GM12801 (cell line): ENCODE results near the gene LYZL1.

ENCODE experiments used
- CTCF ChIP-seq: IDR thresholded peaks from one replicate; pipeline ENCODE4 v1.5.1; 2011; ENCODE audit warnings: control low read depth; ENCODE audit not compliant: insufficient read length; ENCODE audit errors: extremely low read depth

The LYZL1 gene

DNA sequence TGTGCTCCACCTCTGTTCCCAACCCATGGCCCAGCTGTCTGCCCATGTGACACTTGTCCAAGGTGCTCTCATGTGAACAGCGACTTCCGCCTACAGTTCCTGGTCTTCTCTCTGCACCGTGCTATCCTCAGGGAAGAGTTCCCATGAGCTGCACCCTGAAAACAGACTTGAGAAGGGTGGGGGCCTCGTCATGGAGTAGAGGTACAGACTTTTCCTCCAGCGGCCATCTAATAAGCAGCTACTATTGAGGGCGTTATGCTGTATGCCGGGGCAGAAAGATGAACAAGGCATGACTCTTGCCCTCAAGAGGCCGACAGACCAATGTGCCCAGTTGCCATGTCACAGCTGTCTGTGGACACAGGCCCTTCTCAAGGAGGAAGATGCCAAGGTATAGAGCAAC, 25.4 kb upstream of the LYZL1 start:
- no peak for TF ChIP-seq CTCF

- no peak for TF ChIP-seq CTCF
Measured at GRCh38 chr10:29265210-29265768, 23.6 kb upstream of the LYZL1 start.

DNA sequence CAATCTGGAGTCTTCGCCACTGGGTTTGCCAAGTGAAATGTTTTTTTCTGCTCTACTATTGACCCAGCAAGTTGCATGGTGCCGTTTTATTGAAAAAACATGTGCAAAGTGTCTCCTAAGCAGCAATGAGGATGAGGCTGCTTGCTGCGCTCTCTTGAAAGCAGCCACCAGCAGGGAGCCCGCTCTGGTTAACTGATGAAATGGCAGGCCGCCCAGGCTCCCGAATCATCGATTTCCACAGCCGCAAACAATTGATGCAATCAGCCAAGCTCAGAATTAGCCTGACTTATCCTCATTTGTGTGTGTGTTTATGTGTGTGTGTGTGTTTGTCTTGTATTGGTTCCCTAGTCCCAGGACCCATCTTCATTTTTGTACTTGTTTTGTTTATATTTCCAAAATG, 22.2 kb upstream of the LYZL1 start:
- TF ChIP-seq CTCF: no peak

- no peak for TF ChIP-seq CTCF
Measured at GRCh38 chr10:29268011-29268410, 20.9 kb upstream of the LYZL1 start.

DNA sequence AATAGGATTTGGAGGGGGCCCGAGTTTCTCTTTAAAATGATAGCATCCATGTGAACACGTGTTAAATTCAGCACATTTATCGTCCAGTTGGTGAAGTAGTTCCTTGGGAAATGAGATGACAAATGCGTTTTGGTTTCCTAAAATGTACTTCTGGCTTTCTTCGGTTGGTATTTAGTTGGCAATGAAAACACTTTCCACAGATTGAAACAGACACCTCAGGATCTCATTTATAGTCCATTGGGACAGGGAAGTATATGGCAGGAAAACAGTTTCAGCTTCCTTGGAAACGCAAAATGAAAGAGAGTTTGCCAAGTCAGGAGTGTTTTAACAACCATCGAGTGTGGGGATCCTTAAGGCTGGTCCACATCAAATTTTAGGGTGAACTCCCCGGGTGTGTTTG, 19.4 kb upstream of the LYZL1 start:
- TF ChIP-seq CTCF: no peak

- no peak for TF ChIP-seq CTCF
Measured at GRCh38 chr10:29270883-29271282, 18.0 kb upstream of the LYZL1 start.

DNA sequence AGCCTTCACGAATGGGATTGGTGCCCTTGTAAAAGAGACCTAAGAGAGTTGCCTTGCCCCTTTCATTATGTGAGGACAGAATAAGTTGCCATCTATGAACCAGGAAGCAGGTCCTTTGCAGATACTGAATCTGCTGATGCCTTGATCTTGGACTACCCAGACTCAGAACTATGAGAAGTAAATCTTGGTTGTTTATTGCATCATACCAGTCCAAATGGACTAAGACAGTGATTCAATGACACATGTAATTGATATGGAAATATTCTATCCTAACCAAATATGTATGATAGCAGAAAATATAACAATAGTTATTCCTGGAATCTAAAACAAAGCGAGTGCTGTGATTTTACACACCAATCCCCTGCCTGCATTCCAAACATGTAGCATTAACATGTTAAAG, 17.0 kb upstream of the LYZL1 start:
- TF ChIP-seq CTCF: no peak

GRCh38 chr10:29273478-29273877, 15.4 kb upstream of the LYZL1 start:
- no peak for TF ChIP-seq CTCF
